Measurements from ENCODE around the gene TMC8. TPM values are rescaled to one million over a fixed set of nuclear protein-coding genes. Genes with fewer than 3 reads are reported as not detected.

TMC8 gene
- total RNA-seq, 2 donors from 2014 or later, result 5.3 to 5.4 TPM

- peak; percentile 83 for DNase-seq
- peak overlapping the region; percentile 63 for H3K27ac ChIP-seq
- no peaks in the 10 kb centered on the region for H3K36me3 ChIP-seq
- peaks cover 4% of the 10 kb centered on the region for H3K4me1 ChIP-seq
- H3K9me3 ChIP-seq, result no peaks in the 10 kb centered on the region
- intact Hi-C loops (cut with DNase I), result no loop called here
- no peak for TF ChIP-seq CTCF (IDR thresholded peaks at IDR 0.05)
- no peak overlapping the region for H3K4me3 ChIP-seq
- no peaks in the 10 kb centered on the region for H3K27me3 ChIP-seq
- H3K9ac ChIP-seq (ENCODE audit: low read depth in 2 of 2, low read length in 2 of 2), result peak overlapping the region; percentile 73 to 77
Measured at GRCh38 chr17:78185981-78186691, 55.6 kb downstream of the TMC8 start.

GRCh38 chr17:78186692-78187595 is 56.4 kb downstream of the TMC8 start, which contains the start of the genes AFMID and TK1:
Gene AFMID, plus strand, starts transcription at chr17:78187362. Its CDS starts 9 bp downstream, at chr17:78187371.
Gene TK1, minus strand, starts transcription at chr17:78187052. Its CDS starts 58 bp downstream, at chr17:78186994.
- TF ChIP-seq CTCF (IDR thresholded peaks at IDR 0.05), result peak; percentile 78
- Histone ChIP-seq H3K4me1 (peaks cover 4% of the 10 kb centered on the region), H3K4me3 (peak within 1 kb of the TSS; percentile 46), H3K27me3 (no peaks in the 10 kb centered on the region), H3K9me3 (no peaks in the 10 kb centered on the region), H3K36me3 (no peaks in the 10 kb centered on the region), H3K9ac (ENCODE audit: low read depth in 2 of 2, low read length in 2 of 2) (peak within 1 kb of the TSS; percentile 73 to 77), H3K27ac (peak within 1 kb of the TSS; percentile 84)
- DNase-seq, result peak; percentile 98
- intact Hi-C loops (cut with DNase I), result no loop called here

Other genes starting within 250 kb of the TMC8 start
- 1 to 10 TPM; 8.9 to 9.0 TPM for gene TNRC6C, start 172.1 kb upstream of the TMC8 start, total RNA-seq
- gene TMC6, start 2.0 kb upstream of the TMC8 start, total RNA-seq, result 100 to 1,000 TPM; 108 to 159 TPM
- under 1 TPM in 1 of 2 donors, not detected in 1; 0.20 TPM for gene C17orf99, start 15.6 kb downstream of the TMC8 start, total RNA-seq
- 100 to 1,000 TPM; 256 to 395 TPM for gene SYNGR2, start 37.8 kb downstream of the TMC8 start, total RNA-seq
- gene TK1, start 56.3 kb downstream of the TMC8 start, total RNA-seq, result 100 to 1,000 TPM in 1 of 2 donors, 10 to 100 TPM in 1; 37.7 to 135 TPM
- gene AFMID, start 56.6 kb downstream of the TMC8 start, total RNA-seq, result 10 to 100 TPM; 30.6 to 33.3 TPM
- gene BIRC5, start 83.5 kb downstream of the TMC8 start, total RNA-seq, result 10 to 100 TPM; 15.2 to 77.1 TPM
- gene TMEM235, start 100.9 kb downstream of the TMC8 start, total RNA-seq, result not detected
- gene SOCS3, start 229.3 kb downstream of the TMC8 start, total RNA-seq, result 10 to 100 TPM; 19.7 to 29.4 TPM
- gene PGS1, start 247.9 kb downstream of the TMC8 start, total RNA-seq, result 10 to 100 TPM; 33.3 to 40.2 TPM